AG04449 (cell line): ENCODE results near the gene C2orf76.

Source experiments
- CTCF ChIA-PET: fragments of 350-600 bp; formaldehyde crosslinking; extraction: SDS; loops from one replicate; lab custom pipeline; 2021; ENCODE audit warnings: antibody characterized with exemption; lab: Yijun Ruan, JAX
- POLR2A ChIA-PET: fragments of 400-600, 350-600 bp; formaldehyde crosslinking; extraction: SDS; loops from one replicate; lab custom pipeline; 2020; ENCODE audit warnings: antibody characterized with exemption, inconsistent platforms; lab: Yijun Ruan, JAX
- DNase-seq: peaks from one replicate; pipeline ENCODE4 v3.0.0-alpha.2; 2010; ENCODE audit warnings: low read depth, low spot score
- H3K4me3 ChIP-seq: 2 replicates; pipeline ENCODE4 v1.5.1; 2011; ENCODE audit warnings: low read depth, mild to moderate bottlenecking, control low read depth, low read length
- TF ChIP-seq, protein P1 (sequence below): IDR thresholded peaks from one replicate; pipeline ENCODE4 v1.5.1; 2011; ENCODE audit warnings: mild to moderate bottlenecking, moderate library complexity, low read length, control low read depth, inconsistent platforms; ENCODE audit not compliant: insufficient read depth; ENCODE audit errors: missing control alignments

Gene C2orf76

DNA sequence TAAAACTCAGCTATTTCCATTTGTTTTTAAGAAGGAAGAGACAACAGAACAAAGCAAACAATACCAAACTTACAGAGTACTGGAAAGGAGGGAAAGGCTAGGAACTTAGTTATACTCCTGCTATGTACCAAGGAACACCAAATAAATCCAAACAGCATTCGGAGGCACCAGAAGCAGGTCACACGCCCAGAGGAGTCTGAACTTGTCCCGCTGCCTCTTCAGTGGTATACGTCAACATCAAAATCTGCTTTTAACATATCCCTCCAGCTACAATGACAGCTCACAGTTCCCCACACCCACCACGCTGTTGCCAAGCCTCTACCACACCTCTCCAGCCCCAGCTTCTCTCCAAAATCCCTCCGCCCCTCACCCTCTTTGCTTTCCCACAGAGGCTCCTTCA, 17.3 kb downstream of the C2orf76 start:
- TF ChIP-seq, protein P1, sequence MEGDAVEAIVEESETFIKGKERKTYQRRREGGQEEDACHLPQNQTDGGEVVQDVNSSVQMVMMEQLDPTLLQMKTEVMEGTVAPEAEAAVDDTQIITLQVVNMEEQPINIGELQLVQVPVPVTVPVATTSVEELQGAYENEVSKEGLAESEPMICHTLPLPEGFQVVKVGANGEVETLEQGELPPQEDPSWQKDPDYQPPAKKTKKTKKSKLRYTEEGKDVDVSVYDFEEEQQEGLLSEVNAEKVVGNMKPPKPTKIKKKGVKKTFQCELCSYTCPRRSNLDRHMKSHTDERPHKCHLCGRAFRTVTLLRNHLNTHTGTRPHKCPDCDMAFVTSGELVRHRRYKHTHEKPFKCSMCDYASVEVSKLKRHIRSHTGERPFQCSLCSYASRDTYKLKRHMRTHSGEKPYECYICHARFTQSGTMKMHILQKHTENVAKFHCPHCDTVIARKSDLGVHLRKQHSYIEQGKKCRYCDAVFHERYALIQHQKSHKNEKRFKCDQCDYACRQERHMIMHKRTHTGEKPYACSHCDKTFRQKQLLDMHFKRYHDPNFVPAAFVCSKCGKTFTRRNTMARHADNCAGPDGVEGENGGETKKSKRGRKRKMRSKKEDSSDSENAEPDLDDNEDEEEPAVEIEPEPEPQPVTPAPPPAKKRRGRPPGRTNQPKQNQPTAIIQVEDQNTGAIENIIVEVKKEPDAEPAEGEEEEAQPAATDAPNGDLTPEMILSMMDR, result no peak
- DNase-seq, result no peak
- no peak overlapping the region for H3K4me3 ChIP-seq
- CTCF ChIA-PET, result no interaction called here
- POLR2A ChIA-PET, result no interaction called here

DNA sequence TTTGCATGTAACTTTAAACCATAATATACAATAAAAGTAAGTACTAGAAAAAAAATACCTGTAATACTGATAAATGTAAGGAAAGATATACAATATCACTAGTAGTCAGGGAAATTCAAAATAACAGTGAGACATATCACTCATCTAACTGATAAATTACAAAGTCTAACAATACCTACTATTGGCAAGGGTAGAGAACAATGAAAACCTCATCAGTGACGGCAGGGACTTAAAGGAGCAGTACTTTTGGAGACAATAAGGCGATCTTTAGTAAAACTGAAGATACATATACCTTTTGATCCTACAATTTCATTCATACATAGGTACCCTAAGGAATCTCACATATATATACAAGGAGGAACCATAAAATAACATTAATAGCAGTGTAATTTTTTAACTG, 24.9 kb downstream of the C2orf76 start:
- no peak for DNase-seq
- CTCF ChIA-PET, result no interaction called here
- POLR2A ChIA-PET, result no interaction called here
- H3K4me3 ChIP-seq, result no peak overlapping the region
- TF ChIP-seq, protein P1, result no peak

DNA sequence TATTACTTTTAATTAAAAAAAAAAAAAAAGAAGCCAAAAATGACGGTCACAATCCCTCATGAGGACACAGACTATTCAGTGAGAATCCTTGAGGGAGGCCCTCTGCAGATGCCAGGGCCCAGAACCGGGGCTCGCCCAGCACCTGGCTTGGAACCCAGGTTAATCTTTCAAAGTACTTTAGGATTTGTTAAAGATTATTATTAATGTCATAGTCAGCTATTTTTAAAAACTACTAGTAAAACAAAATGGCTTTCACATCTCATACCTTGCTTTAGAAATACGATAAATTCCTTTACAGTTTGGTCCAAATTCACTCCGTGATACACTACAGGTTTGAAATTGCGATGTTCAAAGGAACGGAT, 27.1 kb downstream of the C2orf76 start:
- no peak overlapping the region for H3K4me3 ChIP-seq
- TF ChIP-seq, protein P1, result no peak
- ChIA-PET POLR2A (no interaction called here), CTCF (no interaction called here)
- DNase-seq, result no peak

DNA sequence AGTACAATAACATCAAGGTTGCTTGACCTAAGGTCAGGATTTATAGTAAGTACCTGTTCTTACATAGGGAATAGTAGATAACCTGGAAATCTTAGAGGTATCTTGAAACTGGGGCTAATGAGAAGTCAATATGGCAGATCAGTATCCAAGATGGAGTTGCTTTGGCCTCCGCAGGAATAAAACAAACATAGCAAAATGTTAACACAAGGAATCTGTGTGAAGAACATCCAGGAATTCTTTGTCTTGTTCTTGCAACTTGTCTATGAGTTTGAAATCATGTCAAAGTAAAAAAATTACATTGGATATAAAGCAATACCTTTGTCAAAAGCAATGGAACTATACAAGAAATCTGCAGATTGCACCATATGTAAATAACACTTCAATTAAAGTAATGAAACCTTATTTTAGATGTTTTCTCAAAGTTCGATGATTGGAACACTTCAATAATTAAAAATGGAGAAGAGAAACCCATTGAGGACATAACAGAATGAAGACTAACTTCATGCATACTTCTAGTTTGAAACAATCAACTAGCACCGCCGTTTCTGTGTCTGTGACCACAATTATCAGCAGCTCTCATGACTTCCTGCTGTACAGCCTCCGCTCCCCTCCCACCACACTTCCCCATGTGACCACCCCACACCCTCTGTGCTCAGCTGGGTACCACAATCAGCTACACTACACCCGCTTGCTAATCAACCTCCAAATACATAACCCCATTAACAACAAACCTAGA, 27.6 kb downstream of the C2orf76 start:
- ChIA-PET CTCF (no interaction called here), POLR2A (no interaction called here)
- no peak for DNase-seq
- H3K4me3 ChIP-seq, result no peak overlapping the region
- TF ChIP-seq, protein P1, result no peak

DNA sequence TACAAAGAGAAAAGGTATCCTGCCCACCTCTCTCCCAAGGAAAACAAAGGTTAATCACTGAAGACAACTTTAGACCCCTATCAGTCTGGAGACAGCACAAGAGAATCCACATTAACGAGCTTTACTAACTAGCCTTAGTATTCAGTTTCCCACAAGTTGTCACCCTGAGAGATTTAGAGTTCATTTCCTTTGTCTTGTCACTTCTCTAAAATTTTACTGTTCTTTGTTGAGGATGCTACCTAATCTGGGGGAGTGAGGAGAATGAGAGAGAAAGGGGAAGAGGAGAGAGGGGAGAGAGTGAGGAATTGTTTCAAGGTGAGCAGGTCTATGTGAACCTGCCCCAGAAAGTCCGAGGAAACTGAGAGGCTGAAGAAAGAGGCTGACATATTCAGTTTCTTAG, 28.4 kb downstream of the C2orf76 start:
- POLR2A ChIA-PET, result no interaction called here
- CTCF ChIA-PET, result no interaction called here
- no peak overlapping the region for H3K4me3 ChIP-seq
- no peak for DNase-seq
- TF ChIP-seq, protein P1, result no peak

DNA sequence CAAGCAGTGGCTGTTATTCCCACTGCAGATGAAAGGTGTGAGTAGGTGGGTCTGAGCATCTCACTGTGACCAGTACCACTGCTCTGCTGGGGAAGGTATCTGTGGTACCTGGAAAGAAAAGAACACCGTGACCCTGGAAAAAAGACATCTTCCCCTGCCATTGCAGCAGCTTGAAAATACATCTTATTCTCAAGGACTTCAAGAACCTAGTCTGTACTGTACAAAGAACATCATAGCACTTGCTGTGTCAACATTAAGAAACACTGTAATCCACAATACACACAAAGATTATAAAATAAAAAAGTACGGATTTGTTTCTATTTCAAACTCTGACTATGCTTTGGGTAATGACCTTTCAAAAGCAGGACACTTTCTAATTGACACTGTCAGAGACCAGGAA, 28.9 kb downstream of the C2orf76 start:
- no peak for DNase-seq
- ChIA-PET POLR2A (no interaction called here), CTCF (no interaction called here)
- H3K4me3 ChIP-seq, result no peak overlapping the region
- TF ChIP-seq, protein P1, result no peak
